NCI-H345 (cell line): ENCODE results near the gene DRD2.

Experiments used
- DNase-seq: peaks from one replicate; lab custom pipeline; 2025; lab: John Stamatoyannopoulos, UW

Gene DRD2

DNA sequence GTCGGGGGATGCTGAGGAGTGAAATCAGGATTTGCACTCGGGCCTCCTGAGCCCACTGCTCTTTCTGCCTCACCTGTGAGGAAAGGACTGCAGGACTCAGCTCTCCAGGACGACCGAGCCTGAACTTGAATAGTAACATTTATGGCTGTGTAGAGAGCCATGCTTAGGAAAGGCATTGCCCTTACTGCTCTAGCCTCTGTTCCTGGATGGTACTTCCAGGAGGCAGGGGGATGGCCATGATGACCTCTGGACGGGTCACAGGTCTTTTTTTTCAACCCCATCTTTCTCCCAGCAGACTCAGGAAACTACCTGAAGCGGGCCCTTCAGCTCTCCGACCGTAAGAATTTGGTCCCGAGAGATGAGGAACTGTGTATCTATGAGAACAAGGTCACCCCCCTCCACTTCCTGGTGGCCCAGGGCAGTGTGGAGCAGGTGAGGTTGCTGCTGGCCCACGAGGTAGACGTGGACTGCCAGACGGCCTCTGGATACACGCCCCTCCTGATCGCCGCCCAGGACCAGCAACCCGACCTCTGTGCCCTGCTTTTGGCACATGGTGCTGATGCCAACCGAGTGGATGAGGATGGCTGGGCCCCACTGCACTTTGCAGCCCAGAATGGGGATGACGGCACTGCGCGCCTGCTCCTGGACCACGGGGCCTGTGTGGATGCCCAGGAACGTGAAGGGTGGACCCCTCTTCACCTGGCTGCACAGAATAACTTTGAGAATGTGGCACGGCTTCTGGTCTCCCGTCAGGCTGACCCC lies 76.3 kb downstream of the DRD2 start:
- no peak for DNase-seq

DNA sequence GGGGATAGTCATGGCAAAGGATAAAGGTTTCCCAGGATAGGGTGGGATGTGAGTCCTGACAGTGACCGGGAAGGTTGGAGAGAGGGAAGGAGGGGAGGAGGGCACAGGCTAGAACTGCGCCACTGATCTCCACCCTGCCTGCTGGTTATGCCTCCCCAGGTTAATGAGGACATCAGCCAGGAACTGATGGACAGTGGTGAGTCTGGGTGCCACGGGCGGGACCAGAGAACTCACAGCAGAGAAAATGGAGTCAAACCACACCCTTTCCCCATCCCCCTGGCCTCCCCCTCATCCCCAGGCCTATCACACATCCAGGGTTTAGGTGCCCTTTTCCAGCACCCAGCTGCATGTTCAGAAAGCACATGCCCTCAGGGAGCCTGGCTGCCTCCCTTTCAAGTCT lies 77.4 kb downstream of the DRD2 start:
- DNase-seq = no peak

DNA sequence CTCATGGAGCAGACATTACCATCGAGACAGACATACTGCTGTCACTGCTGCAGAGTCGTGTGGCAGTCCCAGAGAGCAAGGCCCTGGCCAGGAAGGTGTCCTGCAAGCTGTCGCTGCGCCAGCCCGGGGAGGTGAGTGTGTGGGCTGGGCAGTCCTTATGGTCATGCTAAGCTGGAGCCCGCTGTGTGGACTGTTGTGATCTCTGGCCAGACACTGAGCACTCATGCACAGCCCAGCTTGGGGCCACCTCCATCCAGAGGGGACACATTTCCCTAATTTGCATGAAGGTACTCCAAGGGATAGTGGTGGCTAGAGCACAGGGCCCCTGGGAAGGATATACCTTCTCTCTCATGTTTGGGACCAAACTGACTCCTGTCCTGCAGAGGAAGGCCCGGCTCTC lies 78.0 kb downstream of the DRD2 start:
- DNase-seq = no peak

DNA sequence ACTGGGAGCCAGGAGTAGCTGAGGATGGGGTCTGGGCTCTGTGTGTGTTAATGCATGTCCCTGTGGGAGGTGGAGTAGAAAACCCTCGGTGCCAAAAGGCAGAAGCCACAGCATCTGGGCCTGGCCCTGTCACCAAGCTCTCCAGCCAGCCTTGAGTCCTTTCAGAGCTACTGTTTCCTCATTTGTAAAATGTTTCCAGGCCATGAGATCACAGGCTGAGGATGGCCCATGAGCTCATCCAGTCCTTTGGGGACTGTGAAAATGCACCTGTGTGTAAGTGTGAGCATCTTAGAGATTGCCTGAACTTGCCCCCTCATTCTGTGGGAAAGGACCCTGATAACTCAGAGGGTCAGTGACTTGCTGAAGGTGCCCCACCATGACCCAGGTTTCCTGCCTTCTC lies 78.5 kb downstream of the DRD2 start:
- DNase-seq = no peak

DNA sequence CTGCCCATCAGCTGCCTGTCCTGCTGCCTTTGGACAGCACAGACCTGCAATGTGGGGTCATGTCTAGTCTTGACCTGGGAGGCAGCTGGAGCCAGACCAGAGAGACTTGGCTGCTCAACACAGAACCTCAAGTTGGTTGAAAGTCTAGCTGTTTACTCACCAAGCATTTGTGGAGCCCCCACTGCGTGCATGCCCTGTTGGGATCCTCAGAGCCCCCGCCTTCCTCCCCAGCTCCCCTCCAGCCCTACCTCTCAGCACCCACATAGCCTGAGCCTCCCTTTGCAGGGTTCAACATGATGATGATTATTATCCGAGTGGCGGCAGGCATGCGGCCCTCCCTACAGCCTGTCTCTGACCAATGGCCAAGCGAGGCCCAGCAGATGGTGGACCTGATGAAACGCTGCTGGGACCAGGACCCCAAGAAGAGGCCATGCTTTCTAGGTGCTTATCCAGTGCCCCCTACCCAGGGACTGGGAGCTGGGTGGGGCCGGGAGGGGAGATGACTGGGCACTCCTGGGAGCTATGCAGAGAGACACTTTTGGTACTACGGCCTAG lies 79.3 kb downstream of the DRD2 start:
- DNase-seq = no peak

DNA sequence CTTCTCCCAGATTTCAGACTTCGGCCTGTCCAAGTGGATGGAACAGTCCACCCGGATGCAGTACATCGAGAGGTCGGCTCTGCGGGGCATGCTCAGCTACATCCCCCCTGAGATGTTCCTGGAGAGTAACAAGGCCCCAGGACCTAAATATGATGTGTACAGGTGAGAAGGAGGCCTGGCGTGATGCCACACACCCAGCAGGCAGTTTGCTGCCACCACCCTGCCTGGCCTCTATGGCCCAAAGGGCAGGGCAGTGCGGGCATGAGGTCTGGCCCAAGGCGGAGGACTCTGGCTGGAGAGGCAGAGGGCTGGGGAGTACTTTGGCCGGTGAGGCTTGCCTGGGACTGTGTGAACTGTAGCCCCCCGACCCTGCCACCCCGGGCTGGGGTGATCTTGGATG lies 80.3 kb downstream of the DRD2 start:
- no peak for DNase-seq

DNA sequence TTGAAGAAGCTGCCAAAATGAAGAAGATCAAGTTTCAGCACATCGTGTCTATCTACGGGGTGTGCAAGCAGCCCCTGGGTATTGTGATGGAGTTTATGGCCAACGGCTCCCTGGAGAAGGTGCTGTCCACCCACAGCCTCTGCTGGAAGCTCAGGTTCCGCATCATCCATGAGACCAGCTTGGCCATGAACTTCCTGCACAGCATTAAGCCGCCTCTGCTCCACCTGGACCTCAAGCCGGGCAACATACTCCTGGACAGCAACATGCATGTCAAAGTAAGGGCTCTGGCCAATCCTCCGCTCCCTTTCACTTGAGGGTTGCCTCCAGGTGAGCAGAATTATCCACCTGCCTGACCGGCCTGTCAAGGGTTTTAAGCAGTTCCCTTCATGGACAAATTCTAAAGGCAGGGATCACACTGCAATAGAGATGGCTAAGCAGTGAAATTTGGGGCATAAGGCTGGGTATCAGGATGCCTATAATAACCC lies 81.7 kb downstream of the DRD2 start:
- DNase-seq = no peak

DNA sequence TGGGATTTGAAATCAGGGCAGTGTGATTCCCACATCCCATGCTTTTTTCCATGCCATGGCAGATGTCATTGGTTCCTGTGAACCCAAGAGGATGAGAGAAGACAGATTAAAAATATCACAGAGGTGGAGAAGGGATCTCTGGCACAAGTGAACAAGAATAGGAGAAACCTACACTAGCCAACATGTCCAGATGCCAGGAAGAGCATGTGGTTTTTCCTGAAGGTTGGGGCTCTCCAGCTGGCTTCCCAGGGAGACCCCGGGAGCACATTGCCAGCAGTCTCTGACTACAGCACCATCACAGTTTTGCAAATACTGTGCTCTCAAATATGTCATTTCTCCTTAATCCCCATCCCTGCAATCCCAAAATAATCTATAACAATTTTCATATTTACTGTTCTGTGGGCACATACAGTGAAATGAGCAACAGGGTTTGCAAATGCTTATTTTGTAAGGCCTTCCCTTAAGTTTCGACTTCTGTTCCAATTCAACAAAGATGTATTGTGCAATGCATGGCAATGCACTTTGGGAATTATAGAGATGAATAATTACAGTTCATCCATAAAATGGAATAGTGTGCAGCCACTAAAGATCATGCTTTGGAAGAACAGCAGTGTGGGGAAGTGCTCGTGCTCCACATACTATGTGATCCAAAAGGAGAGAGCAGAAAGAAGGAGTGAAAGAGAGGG lies 82.8 kb downstream of the DRD2 start:
- no peak for DNase-seq

DNA sequence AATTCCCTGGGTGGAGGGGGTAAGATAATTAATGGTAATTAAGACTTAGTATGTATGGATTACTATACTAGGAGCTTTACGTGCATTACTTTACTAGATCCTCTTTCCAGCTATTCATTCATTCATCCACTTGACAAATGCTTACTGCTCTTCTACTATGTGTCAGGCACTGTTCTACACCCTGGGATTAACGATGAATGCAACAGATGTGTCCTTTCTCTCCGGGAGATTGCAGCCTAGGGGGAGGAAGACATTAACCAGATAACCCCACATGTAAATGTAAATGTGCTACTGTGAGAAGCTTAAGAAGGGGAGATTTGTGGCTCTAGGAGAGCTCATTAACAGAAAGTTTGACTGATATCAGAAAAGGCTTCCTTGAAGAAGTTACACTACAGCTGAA lies 85.9 kb downstream of the DRD2 start:
- no peak for DNase-seq

DNA sequence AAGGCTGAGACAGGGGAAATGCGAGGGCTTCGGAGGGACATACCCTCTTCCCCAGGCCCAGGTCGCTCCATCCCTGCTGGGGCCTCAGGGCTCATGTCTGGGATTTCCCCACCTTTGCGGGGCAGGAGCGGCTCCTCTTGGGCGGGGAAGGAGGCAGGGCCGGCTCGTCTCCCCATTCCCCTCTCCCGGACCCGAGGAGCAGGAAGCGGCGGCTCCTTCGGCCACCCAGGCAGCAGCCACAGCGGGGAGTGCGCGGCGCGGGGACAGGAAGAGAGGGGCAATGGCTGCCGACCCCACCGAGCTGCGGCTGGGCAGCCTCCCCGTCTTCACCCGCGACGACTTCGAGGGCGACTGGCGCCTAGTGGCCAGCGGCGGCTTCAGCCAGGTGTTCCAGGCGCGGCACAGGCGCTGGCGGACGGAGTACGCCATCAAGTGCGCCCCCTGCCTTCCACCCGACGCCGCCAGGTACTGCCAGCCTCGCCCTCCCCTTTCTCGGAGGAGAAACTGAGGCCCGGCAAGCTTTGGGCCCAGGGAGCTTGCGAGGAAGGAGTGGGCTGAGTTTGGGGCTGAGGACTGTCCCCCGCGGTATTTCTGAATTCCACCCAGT lies 87.5 kb downstream of the DRD2 start, which contains the start of gene ANKK1:
Gene ANKK1 (plus strand): TSS at position 175 of the 607 bp plus-strand sequence. CDS start 106 bp downstream, at position 281.
- DNase-seq = no peak

DNA sequence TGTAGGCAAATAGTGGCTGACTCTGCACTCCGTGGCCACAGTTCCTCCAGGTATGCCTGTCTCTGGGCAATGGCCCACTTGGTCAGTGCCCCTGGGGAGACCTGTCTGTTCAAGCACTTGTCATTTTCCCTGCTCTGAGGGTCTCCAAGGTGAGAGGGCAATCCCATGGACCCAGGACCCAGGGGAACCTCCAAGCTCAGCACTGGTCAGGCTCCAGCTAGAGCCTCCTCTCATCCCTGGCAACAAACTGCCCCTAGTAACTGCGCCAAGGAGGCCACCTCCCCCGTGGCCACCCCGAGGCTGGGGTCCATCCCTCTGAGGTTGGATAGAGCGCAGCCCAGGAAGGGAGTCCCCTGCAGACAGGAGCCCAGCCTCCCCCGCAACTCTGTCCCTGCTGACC lies 88.3 kb downstream of the DRD2 start:
- no peak for DNase-seq

DNA sequence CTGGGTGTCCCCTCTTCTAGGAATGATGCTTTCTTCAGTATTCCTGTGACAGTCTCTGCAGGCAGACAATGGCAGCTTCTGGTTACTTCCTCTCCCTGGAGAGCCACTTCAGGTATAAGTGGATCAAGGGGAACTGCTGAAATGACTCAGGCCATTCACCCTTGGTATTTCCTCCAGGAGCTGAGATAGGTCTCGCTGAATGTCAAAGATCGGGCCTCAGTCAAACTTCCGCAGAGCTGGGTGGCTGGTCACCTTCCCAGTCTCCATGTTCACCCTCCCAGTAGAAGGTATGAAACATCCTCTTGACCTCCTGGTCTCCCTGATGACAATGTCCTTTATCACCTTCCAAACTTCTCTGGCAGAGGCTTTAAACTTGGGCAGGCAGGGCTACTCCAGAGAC lies 89.4 kb downstream of the DRD2 start:
- no peak for DNase-seq

DNA sequence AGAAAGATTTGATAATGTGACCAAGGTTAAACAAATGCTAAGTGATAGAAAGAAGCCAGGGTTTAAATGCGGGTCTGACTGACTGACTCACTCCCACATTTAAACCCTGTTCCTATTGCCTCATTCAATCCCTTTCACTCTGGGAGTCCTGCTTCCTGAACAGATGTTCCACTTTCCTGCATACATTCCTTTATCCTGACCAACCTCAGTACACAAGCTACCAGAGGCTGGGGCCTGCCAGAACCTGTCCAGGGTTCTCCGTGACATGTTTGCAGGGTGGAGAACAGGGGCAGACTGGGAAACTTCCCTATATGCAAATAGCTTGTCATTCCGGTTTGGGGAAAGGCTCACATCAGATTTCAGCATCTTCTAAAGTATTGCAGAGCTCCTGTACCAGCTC lies 90.6 kb downstream of the DRD2 start:
- DNase-seq = peak; percentile 53

DNA sequence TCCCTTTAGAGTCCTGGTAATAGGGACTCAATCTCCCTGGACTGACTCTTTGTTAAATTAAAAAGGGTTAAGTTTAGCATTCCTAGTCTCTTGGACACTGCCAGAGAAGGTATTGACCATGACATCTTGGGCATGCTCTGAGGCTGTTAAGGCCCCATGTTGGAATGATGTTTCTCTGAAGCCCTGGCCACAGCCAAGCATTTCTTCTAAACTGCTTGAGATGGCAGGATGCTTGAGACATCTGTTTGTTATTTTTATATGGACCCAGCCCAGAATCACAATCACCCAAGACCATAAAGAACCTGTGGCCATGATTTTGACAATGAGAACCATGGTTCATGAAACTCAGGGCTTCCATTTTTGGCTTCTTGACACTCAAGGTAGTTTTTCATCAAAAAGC lies 93.1 kb downstream of the DRD2 start:
- no peak for DNase-seq

DNA sequence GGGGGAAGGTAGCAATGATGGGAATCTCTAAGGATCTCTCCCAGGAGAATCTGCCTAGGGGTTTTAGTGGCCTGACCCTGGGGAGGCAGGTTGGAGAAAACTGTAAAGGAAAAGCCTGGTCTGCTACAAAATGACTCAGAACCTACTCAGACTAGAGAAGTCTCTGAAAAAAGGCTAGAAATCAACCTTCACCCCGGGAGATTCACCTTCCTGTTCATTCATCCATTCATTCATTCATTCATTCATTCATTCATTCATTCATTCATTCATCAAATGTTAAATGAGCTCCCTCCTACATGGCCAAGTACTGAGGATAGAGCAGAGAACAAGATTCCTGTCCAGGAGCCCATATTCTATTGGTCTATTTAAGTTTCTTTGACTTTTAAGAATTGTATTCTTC lies 96.5 kb downstream of the DRD2 start:
- no peak for DNase-seq

DNA sequence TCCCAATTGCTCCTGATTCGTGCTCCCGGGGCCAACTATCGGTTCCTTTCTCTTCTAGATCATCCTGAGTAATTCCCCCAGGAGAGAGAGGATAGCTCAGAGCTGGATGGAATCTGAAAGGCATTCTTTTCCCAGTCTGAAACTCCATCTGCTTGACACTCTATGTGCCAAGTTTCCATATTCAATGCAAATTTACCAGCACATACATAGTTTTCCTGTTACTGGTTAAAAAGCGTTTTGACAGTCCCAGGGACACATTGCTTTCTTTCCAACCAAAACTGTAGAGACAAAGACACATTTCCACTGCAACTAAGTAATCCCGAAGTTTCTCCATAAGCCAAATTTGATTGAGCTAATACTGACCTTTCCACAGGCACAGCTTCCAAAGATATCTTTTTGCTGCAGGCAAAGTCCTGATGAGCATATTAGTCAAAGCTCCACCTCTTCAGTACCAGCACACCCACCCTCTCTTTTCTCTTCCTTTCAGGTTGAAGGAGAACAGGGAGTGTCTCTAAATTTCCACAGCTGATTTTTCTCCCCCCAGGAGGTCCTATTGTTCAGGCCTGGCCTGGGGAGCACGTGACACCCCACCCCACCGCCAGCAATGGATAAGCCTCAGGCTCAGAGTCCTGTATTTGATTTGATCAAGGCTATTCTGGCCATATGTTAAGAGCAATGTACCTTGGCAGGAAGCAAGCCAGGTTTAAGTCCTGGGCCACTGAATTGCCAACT lies 97.4 kb downstream of the DRD2 start:
- peak; percentile 57 for DNase-seq

DNA sequence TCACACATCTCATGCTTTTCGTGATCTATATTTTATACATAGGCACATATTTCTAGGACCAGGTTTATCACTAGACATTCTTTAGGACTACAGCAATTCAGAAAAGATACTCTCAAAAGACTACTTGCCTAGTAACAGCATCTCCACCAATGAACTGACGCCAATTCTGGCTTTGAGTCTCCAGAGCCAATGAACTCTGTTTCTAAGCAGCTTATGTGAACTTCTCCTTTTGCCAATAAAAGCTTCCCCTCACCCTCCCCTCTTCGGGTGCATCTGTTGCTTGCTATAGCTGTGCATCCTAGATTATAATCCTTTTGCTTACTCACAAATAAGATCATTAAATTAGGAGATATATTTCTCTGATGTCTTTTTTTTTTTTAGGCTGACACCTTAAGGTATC lies 99.0 kb downstream of the DRD2 start:
- DNase-seq = no peak

DNA sequence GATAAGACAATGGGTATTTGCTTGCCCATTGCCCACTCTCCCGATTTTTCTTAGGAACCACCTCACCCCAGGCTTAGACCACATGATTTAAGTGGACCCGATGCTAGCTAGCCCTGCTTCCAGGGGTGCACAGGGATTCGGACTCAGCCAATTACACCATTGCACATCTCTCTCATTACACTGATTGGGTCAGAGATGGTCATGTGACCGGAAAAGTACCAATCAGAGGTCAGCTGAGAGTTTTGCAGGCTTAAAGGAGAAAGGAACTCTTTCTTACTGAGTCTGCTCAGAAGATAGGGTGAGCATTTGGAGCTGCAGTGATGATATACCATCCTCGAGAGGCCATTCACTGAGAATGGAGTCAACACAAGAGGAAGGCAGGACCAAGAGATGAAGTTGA lies 99.8 kb downstream of the DRD2 start:
- no peak for DNase-seq

DNA sequence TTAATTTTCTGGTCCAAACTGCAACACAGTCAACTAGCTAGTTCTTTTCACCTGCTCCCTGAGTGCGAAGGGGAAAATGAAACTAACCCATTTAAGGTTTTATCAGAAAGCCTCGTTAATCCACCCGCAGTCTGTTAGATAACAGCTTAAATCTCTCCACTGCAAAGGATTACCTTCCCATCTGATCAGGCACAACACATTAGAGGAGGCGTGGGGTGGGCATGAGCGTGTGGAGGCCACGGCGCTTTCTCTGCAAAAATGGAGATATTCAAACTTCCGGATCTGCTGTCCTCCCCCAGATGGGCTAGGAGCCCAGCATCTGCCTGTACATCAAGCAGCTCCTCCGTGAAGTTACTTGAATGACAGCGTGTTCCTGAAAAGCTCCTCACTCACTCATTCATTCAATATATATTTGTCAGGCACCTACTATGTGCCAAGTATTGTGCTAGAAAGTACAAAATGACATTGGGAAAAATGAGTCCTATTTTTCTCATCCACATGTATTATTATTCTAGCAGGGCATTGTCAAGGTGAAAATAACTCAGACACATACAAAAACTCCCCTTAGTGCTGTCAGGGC lies 101.1 kb downstream of the DRD2 start:
- no peak for DNase-seq

DNA sequence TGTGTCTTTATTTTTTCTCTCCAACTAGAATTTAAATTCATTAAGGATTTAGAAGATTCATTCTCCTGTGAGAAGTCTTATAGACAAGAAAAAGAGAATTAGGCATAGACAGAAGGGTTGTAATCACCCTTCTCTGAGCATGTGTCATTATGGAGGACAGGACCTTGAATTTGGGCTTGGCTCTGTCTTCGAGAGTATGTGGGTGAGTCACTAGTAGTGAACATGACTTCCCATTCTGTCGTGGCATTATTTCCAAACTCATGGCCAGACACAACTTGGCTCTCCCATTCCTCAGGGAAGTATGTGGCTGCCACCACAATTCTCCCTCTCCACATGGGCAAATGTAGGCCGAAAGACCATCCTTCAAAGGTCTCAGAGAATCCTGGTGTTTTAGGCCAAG lies 101.9 kb downstream of the DRD2 start:
- DNase-seq = no peak

DNA sequence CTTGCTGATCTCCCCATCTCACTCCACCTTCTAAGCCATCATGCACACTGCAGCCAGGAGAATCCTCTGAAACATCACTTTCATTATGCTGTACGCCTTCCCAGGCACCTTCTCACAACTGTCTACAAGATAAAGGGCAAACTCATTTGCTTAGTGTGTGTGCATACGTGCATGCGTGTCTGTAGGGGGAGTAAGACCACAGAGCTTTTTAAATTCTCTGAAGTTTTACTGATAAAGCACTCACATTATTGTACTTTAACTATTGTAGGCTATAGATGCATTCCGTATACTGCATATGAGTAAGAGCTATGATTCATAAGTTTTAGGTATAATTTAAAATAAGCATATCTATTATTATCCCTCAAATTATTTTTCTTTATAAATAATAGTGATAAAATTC lies 102.9 kb downstream of the DRD2 start:
- no peak for DNase-seq

DNA sequence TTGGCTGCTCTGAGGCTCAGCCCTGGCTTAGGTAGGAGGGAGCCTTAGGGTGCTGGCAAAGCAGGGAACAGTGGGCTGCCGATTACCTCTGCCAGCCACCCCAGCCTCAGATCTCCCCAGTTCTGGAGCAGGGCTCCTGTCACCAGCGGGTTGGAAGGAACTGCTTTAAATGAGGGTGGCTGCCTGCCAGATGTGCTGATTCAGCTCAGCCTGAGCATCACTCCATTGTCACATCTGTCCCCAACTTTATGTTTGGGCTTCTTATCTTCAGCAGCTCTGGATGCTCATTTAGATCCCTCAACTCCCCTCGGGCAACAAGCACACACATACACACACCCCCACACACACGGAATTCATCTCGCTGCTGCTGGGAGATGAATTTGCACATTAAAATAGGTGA lies 104.6 kb downstream of the DRD2 start:
- no peak for DNase-seq
